ENCODE results near the gene PVALB. TPM values are rescaled to one million over a fixed set of nuclear protein-coding genes. Genes with fewer than 3 reads are reported as not detected.

The PVALB gene
- total and polyA plus RNA-seq, 4 donors, result 0.56 to 3.4 (median 1.1) TPM

- TF ChIP-seq RXRA (IDR thresholded peaks at IDR 0.05) (no peak), EGR1 (IDR thresholded peaks at IDR 0.05; ENCODE audit: low read depth in 2 of 2) (no peak), SP1 (IDR thresholded peaks at IDR 0.05) (no peak), RAD21 (IDR thresholded peaks at IDR 0.05) (no peak), FOXA1 (IDR thresholded peaks at IDR 0.05) (no peak), TAF1 (conservative IDR thresholded peaks at IDR 0.05) (no peak)
- TF ChIP-seq, protein P1, sequence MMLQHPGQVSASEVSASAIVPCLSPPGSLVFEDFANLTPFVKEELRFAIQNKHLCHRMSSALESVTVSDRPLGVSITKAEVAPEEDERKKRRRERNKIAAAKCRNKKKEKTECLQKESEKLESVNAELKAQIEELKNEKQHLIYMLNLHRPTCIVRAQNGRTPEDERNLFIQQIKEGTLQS (IDR thresholded peaks at IDR 0.05), result no peak
- Histone ChIP-seq H3K27me3 (ENCODE audit: control insufficient read depth in 4 of 4, insufficient read depth in 4 of 4, low read length in 3 of 4) (peaks cover 0 to 4% (median 0%) of the 10 kb centered on the region in 4 donors), H3K4me1 (ENCODE audit: control insufficient read depth in 4 of 4, insufficient read depth in 4 of 4, low read length in 3 of 4) (no peaks in the 10 kb centered on the region), H3K9me3 (ENCODE audit: control insufficient read depth in 4 of 4, low read length in 3 of 4) (no peaks in the 10 kb centered on the region), H3K27ac (ENCODE audit: low read depth in 1 of 2, low read length in 2 of 2) (no peak overlapping the region), H3K9ac (ENCODE audit: low read depth in 1 of 2, low read length in 2 of 2) (no peak overlapping the region), H3K4me3 (ENCODE audit: low read depth in 1 of 3, low read length in 3 of 3) (no peak overlapping the region), H3K36me3 (ENCODE audit: control insufficient read depth in 4 of 4, insufficient read depth in 3 of 4, low read depth in 1 of 4, low read length in 3 of 4) (peaks cover 0 to 9% (median 1%) of the 10 kb centered on the region in 4 donors)
- WGBS, result 93% methylated on average over 19 of the region's 19 CpGs
- no peak for DNase-seq (ENCODE audit: low spot score)
Measured at GRCh38 chr22:36759481-36760159, 57.2 kb downstream of the PVALB start.

GRCh38 chr22:36758792-36759271 is 58.0 kb downstream of the PVALB start:
- peaks cover 0 to 9% (median 1%) of the 10 kb centered on the region in 4 donors for H3K36me3 ChIP-seq (ENCODE audit: control insufficient read depth in 4 of 4, insufficient read depth in 3 of 4, low read depth in 1 of 4, low read length in 3 of 4)
- no peaks in the 10 kb centered on the region for H3K4me1 ChIP-seq (ENCODE audit: control insufficient read depth in 4 of 4, insufficient read depth in 4 of 4, low read length in 3 of 4)
- TF ChIP-seq SP1 (IDR thresholded peaks at IDR 0.05), result no peak
- no peak for TF ChIP-seq JUND (IDR thresholded peaks at IDR 0.05)
- no peak for TF ChIP-seq HNF4G (IDR thresholded peaks at IDR 0.05)
- no peak for TF ChIP-seq REST (IDR thresholded peaks at IDR 0.05)
- TF ChIP-seq GABPA (IDR thresholded peaks at IDR 0.05 in 1 of 2, conservative IDR thresholded peaks at IDR 0.05 in 1 of 2), result no peak
- TF ChIP-seq, protein P2, sequence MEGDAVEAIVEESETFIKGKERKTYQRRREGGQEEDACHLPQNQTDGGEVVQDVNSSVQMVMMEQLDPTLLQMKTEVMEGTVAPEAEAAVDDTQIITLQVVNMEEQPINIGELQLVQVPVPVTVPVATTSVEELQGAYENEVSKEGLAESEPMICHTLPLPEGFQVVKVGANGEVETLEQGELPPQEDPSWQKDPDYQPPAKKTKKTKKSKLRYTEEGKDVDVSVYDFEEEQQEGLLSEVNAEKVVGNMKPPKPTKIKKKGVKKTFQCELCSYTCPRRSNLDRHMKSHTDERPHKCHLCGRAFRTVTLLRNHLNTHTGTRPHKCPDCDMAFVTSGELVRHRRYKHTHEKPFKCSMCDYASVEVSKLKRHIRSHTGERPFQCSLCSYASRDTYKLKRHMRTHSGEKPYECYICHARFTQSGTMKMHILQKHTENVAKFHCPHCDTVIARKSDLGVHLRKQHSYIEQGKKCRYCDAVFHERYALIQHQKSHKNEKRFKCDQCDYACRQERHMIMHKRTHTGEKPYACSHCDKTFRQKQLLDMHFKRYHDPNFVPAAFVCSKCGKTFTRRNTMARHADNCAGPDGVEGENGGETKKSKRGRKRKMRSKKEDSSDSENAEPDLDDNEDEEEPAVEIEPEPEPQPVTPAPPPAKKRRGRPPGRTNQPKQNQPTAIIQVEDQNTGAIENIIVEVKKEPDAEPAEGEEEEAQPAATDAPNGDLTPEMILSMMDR (IDR thresholded peaks at IDR 0.05; ENCODE audit: low read depth, low read length, missing input control), result no peak
- no peak for TF ChIP-seq YY1 (IDR thresholded peaks at IDR 0.05)
- no peak for TF ChIP-seq RXRA (IDR thresholded peaks at IDR 0.05)
- TF ChIP-seq FOXA1 (IDR thresholded peaks at IDR 0.05), result no peak
- TF ChIP-seq EGR1 (IDR thresholded peaks at IDR 0.05; ENCODE audit: low read depth in 2 of 2), result no peak
- TF ChIP-seq, protein P3, sequence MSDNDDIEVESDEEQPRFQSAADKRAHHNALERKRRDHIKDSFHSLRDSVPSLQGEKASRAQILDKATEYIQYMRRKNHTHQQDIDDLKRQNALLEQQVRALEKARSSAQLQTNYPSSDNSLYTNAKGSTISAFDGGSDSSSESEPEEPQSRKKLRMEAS (IDR thresholded peaks at IDR 0.05), result no peak
- TF ChIP-seq, protein P1 (IDR thresholded peaks at IDR 0.05), result no peak
- TF ChIP-seq, protein P4, sequence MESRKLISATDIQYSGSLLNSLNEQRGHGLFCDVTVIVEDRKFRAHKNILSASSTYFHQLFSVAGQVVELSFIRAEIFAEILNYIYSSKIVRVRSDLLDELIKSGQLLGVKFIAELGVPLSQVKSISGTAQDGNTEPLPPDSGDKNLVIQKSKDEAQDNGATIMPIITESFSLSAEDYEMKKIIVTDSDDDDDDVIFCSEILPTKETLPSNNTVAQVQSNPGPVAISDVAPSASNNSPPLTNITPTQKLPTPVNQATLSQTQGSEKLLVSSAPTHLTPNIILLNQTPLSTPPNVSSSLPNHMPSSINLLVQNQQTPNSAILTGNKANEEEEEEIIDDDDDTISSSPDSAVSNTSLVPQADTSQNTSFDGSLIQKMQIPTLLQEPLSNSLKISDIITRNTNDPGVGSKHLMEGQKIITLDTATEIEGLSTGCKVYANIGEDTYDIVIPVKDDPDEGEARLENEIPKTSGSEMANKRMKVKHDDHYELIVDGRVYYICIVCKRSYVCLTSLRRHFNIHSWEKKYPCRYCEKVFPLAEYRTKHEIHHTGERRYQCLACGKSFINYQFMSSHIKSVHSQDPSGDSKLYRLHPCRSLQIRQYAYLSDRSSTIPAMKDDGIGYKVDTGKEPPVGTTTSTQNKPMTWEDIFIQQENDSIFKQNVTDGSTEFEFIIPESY (IDR thresholded peaks at IDR 0.05), result no peak
- TF ChIP-seq FOXA2 (IDR thresholded peaks at IDR 0.05), result no peak
- no peak for TF ChIP-seq RAD21 (IDR thresholded peaks at IDR 0.05)
- no peak for TF ChIP-seq NR2F2 (IDR thresholded peaks at IDR 0.05)
- TF ChIP-seq HNF4A (conservative IDR thresholded peaks at IDR 0.05), result no peak
- TF ChIP-seq TAF1 (conservative IDR thresholded peaks at IDR 0.05), result no peak
- WGBS, result 90% methylated on average over 15 of the region's 15 CpGs
- no peak overlapping the region for H3K27ac ChIP-seq (ENCODE audit: low read depth in 1 of 2, low read length in 2 of 2)
- H3K9ac ChIP-seq (ENCODE audit: low read depth in 1 of 2, low read length in 2 of 2), result no peak overlapping the region
- peaks cover 0 to 4% (median 0%) of the 10 kb centered on the region in 4 donors for H3K27me3 ChIP-seq (ENCODE audit: control insufficient read depth in 4 of 4, insufficient read depth in 4 of 4, low read length in 3 of 4)
- no peak for DNase-seq (ENCODE audit: low spot score)
- H3K4me3 ChIP-seq (ENCODE audit: low read depth in 1 of 3, low read length in 3 of 3), result no peak overlapping the region
- H3K9me3 ChIP-seq (ENCODE audit: control insufficient read depth in 4 of 4, low read length in 3 of 4), result no peaks in the 10 kb centered on the region

Data from liver (tissue), 9 donors.